ENCODE measurements around the gene TBXAS1.

The TBXAS1 gene

GRCh38 chr7:140048989-140049338 is 219.9 kb downstream of the TBXAS1 start:
- H3K27ac ChIP-seq = no peak overlapping the region
- TF ChIP-seq ZFX (IDR thresholded peaks at IDR 0.05; ENCODE audit: borderline replicate concordance) (no peak), CTCF (IDR thresholded peaks at IDR 0.05) (no peak)

GRCh38 chr7:140049339-140050024 is 220.4 kb downstream of the TBXAS1 start:
- H3K27ac ChIP-seq = no peak overlapping the region
- TF ChIP-seq ZFX (IDR thresholded peaks at IDR 0.05; ENCODE audit: borderline replicate concordance) = no peak
- TF ChIP-seq CTCF (IDR thresholded peaks at IDR 0.05) = no peak

- TF ChIP-seq CTCF (IDR thresholded peaks at IDR 0.05) (no peak), ZFX (IDR thresholded peaks at IDR 0.05; ENCODE audit: borderline replicate concordance) (no peak)
- no peak overlapping the region for H3K27ac ChIP-seq
These were observed 221.0 kb downstream of the TBXAS1 start for GRCh38 chr7:140050100-140050499.

- no peak overlapping the region for H3K27ac ChIP-seq
- TF ChIP-seq ZFX (IDR thresholded peaks at IDR 0.05; ENCODE audit: borderline replicate concordance) (no peak), CTCF (IDR thresholded peaks at IDR 0.05) (no peak)
These were observed 222.8 kb downstream of the TBXAS1 start for GRCh38 chr7:140051820-140052219.

GRCh38 chr7:140053812-140054539 is 224.9 kb downstream of the TBXAS1 start:
- no peak for TF ChIP-seq ZFX (IDR thresholded peaks at IDR 0.05; ENCODE audit: borderline replicate concordance)
- TF ChIP-seq CTCF (IDR thresholded peaks at IDR 0.05) = no peak
- H3K27ac ChIP-seq = no peak overlapping the region

GRCh38 chr7:140054751-140055150 is 225.7 kb downstream of the TBXAS1 start:
- TF ChIP-seq ZFX (IDR thresholded peaks at IDR 0.05; ENCODE audit: borderline replicate concordance) (no peak), CTCF (IDR thresholded peaks at IDR 0.05) (no peak)

GRCh38 chr7:140055833-140056232 is 226.8 kb downstream of the TBXAS1 start:
- no peak overlapping the region for H3K27ac ChIP-seq
- TF ChIP-seq ZFX (IDR thresholded peaks at IDR 0.05; ENCODE audit: borderline replicate concordance) (no peak), CTCF (IDR thresholded peaks at IDR 0.05) (no peak)

More at GRCh38 chr7:140054751-140055150, 225.7 kb downstream of the TBXAS1 start:
- no peak overlapping the region for H3K27ac ChIP-seq

All from 22Rv1 (cell line).